IMR-90 (cell line): ENCODE data around the gene PGGT1B.

Source experiments
- BHLHE40 ChIP-seq: fragments of 150-350 bp; IDR thresholded peaks from 2 replicates; pipeline ENCODE4 v1.6.1; 2016; ENCODE audit warnings: mild to moderate bottlenecking, low read depth, low read length
- MAFK ChIP-seq: IDR thresholded peaks from 2 replicates; pipeline ENCODE4 v1.6.1; 2012; ENCODE audit warnings: low read depth, low read length, improper control_type of control experiment
- MXI1 ChIP-seq: IDR thresholded peaks from 2 replicates; pipeline ENCODE4 v1.6.1; 2012; ENCODE audit warnings: low read depth, mild to moderate bottlenecking, low read length, moderate library complexity, borderline replicate concordance
- POLR2A ChIP-seq: IDR thresholded peaks from 2 replicates; pipeline ENCODE4 v1.6.1; 2012; ENCODE audit warnings: mild to moderate bottlenecking, low read depth, low read length
- RAD21 ChIP-seq: IDR thresholded peaks from 2 replicates; pipeline ENCODE4 v1.6.1; 2012; ENCODE audit warnings: low read length, improper control_type of control experiment
- RCOR1 ChIP-seq: IDR thresholded peaks from 2 replicates; pipeline ENCODE4 v1.6.1; 2012; ENCODE audit warnings: mild to moderate bottlenecking, low read length, improper control_type of control experiment; ENCODE audit not compliant: insufficient replicate concordance
- RFX5 ChIP-seq: IDR thresholded peaks from 2 replicates; pipeline ENCODE4 v1.8.0; 2012; ENCODE audit warnings: low read depth, mild to moderate bottlenecking, low read length, moderate library complexity
- SMC3 ChIP-seq: fragments of 150-350 bp; IDR thresholded peaks from 2 replicates; pipeline ENCODE4 v1.6.1; 2016; ENCODE audit warnings: low read depth, mild to moderate bottlenecking, antibody characterized with exemption, low read length, moderate library complexity
- TF ChIP-seq, protein P1 (sequence below): conservative IDR thresholded peaks from 2 replicates; pipeline ENCODE4 v1.5.1; 2012; ENCODE audit warnings: mild to moderate bottlenecking, low read depth, low read length, improper control_type of control experiment
- TF ChIP-seq, protein P2 (sequence below): fragments of 150-350 bp; IDR thresholded peaks from 2 replicates; pipeline ENCODE4 v1.6.1; 2016; ENCODE audit warnings: low read depth, mild to moderate bottlenecking, low read length, moderate library complexity, borderline replicate concordance

GRCh38 chr5:115196161-115196560 lies 66.5 kb downstream of the PGGT1B start:
- TF ChIP-seq, protein P1, sequence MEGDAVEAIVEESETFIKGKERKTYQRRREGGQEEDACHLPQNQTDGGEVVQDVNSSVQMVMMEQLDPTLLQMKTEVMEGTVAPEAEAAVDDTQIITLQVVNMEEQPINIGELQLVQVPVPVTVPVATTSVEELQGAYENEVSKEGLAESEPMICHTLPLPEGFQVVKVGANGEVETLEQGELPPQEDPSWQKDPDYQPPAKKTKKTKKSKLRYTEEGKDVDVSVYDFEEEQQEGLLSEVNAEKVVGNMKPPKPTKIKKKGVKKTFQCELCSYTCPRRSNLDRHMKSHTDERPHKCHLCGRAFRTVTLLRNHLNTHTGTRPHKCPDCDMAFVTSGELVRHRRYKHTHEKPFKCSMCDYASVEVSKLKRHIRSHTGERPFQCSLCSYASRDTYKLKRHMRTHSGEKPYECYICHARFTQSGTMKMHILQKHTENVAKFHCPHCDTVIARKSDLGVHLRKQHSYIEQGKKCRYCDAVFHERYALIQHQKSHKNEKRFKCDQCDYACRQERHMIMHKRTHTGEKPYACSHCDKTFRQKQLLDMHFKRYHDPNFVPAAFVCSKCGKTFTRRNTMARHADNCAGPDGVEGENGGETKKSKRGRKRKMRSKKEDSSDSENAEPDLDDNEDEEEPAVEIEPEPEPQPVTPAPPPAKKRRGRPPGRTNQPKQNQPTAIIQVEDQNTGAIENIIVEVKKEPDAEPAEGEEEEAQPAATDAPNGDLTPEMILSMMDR = no peak
- TF ChIP-seq POLR2A (no peak), MXI1 (no peak), RCOR1 (no peak), BHLHE40 (no peak), SMC3 (no peak), RAD21 (no peak), MAFK (no peak), RFX5 (no peak)
- TF ChIP-seq, protein P2, sequence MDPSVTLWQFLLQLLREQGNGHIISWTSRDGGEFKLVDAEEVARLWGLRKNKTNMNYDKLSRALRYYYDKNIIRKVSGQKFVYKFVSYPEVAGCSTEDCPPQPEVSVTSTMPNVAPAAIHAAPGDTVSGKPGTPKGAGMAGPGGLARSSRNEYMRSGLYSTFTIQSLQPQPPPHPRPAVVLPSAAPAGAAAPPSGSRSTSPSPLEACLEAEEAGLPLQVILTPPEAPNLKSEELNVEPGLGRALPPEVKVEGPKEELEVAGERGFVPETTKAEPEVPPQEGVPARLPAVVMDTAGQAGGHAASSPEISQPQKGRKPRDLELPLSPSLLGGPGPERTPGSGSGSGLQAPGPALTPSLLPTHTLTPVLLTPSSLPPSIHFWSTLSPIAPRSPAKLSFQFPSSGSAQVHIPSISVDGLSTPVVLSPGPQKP = no peak
